ENCODE measurements around the gene CACNA1A. TPM values are rescaled to one million over a fixed set of nuclear protein-coding genes. Genes with fewer than 3 reads are reported as not detected.

The CACNA1A gene
- total RNA-seq, 1 donor from 2014 or later: 7.7 TPM

DNA sequence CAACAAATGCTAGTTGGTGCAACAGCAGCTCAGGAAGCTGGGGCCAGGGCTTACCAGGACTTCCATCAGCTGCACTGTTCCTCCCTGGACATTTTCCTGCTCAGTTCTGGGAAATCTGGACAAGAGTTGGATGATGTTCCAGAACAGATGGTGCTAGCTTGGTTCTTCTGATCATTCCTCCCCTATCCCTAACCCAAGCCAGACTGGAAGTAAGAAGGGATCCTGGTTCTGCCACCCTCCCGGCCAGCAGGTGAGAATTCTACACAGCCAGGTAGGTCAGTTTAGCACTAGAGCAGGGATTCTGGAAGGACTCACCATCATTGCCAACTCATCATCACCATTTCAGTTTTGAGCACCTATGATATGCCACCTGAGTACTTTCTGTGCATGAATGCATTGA, 30.2 kb downstream of the CACNA1A start:
- TF ChIP-seq, protein P1, sequence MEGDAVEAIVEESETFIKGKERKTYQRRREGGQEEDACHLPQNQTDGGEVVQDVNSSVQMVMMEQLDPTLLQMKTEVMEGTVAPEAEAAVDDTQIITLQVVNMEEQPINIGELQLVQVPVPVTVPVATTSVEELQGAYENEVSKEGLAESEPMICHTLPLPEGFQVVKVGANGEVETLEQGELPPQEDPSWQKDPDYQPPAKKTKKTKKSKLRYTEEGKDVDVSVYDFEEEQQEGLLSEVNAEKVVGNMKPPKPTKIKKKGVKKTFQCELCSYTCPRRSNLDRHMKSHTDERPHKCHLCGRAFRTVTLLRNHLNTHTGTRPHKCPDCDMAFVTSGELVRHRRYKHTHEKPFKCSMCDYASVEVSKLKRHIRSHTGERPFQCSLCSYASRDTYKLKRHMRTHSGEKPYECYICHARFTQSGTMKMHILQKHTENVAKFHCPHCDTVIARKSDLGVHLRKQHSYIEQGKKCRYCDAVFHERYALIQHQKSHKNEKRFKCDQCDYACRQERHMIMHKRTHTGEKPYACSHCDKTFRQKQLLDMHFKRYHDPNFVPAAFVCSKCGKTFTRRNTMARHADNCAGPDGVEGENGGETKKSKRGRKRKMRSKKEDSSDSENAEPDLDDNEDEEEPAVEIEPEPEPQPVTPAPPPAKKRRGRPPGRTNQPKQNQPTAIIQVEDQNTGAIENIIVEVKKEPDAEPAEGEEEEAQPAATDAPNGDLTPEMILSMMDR (IDR thresholded peaks at IDR 0.05): no peak
- intact Hi-C loops (cut with DNase I): no loop called here

DNA sequence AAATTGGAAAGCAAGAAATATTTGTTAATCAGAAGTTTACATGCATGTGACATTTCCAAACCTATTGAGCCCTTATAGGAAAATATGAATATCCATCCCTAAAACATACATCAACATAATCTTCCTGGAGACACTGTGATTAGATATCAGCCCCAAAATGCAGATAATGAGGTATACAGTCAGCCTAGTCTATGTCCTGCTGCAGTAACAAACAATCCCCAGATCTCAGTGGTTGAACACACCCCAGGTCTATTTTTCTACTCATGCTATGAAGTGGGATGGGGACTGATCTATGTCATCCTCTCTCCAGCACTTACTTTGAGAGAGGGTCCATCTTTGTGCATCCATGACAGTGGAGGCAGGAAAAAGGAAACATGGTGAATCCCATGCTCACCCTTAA, 31.2 kb downstream of the CACNA1A start:
- intact Hi-C loops (cut with DNase I): no loop called here
- TF ChIP-seq, protein P1 (IDR thresholded peaks at IDR 0.05): no peak
- Histone ChIP-seq H3K27ac (no peak overlapping the region), H3K4me1 (no peaks in the 10 kb centered on the region), H3K27me3 (no peaks in the 10 kb centered on the region), H3K36me3 (no peaks in the 10 kb centered on the region), H3K4me3 (no peak overlapping the region), H3K9me3 (peaks cover 0 to 15% of the 10 kb centered on the region in 2 donors)
- DNase-seq (ENCODE audit: low spot score in 2 of 2): no peak

More for the DNA sequence above, 30.2 kb downstream of the CACNA1A start:
- Histone ChIP-seq H3K27ac (no peak overlapping the region), H3K4me1 (no peaks in the 10 kb centered on the region), H3K27me3 (no peaks in the 10 kb centered on the region), H3K9me3 (peaks cover 0 to 15% of the 10 kb centered on the region in 2 donors), H3K4me3 (no peak overlapping the region), H3K36me3 (no peaks in the 10 kb centered on the region)
- no peak for DNase-seq (ENCODE audit: low spot score in 2 of 2)

DNA sequence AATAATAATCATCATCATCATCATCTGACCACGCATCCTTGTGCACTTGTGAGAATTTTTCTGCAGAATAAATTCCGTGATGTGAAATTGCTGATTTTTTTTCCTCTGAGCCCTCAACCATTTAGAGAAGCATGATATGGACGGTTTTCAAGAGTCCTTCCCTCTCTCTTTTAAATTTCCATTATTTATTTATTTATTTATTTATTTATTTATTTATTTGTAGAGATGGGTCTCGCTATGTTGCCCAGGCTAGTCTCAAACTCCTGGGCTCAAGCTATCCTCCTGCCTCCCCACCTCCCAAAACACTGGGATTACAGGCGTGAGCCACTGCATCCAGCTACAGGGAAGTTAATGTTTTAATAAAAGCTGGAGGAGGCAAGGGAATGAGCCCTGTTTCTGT, 39.6 kb downstream of the CACNA1A start:
- intact Hi-C loops (cut with DNase I): no loop called here
- no peak for DNase-seq (ENCODE audit: low spot score in 2 of 2)
- no peak overlapping the region for H3K27ac ChIP-seq
- H3K36me3 ChIP-seq: no peaks in the 10 kb centered on the region
- TF ChIP-seq, protein P1 (IDR thresholded peaks at IDR 0.05): no peak
- H3K27me3 ChIP-seq: no peaks in the 10 kb centered on the region
- no peaks in the 10 kb centered on the region for H3K4me1 ChIP-seq
- no peak overlapping the region for H3K4me3 ChIP-seq
- no peaks in the 10 kb centered on the region for H3K9me3 ChIP-seq

DNA sequence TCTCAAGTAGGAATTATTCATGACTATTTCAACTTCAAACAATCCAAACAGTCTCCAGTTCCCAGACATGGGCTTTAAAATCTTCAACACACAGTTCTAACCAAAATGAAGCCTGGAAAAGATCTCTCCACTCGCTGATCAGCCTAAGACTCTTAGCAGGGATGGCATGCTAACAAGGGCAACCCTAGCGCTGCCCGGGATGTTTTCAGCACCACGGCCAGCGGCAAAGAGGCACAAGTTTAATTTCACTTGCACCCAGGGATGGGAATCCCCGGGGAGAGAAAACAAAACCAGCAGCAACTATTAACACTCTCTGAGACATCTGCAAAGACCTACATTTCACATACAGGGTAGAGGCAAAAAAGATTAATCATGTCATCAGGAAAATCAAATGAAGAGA, 43.0 kb downstream of the CACNA1A start:
- H3K36me3 ChIP-seq: no peaks in the 10 kb centered on the region
- no peaks in the 10 kb centered on the region for H3K27me3 ChIP-seq
- no peak for DNase-seq (ENCODE audit: low spot score in 2 of 2)
- H3K9me3 ChIP-seq: no peaks in the 10 kb centered on the region
- no peaks in the 10 kb centered on the region for H3K4me1 ChIP-seq
- no peak overlapping the region for H3K27ac ChIP-seq
- intact Hi-C loops (cut with DNase I): no loop called here
- no peak overlapping the region for H3K4me3 ChIP-seq
- TF ChIP-seq, protein P1 (IDR thresholded peaks at IDR 0.05): no peak

DNA sequence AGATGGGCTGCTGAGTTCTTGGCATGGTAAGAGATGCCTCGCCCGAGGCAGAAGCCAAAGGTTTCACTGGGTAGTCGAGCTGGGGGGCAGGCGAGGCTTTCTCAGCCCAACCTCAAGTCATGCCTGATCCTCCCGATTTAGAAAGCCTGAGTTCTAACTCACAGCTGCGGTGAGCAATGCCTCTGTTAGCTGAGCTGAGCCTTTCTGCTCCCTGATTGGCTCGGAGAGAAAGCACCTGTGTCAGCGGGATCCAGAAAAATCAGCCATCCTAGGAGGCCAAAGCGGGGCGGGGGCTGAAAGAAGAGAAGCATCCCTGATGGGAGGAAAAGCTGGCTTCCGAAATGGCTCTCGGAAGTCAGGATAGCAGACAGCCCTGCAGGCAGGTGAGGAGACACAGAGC, 44.7 kb downstream of the CACNA1A start:
- TF ChIP-seq, protein P1 (IDR thresholded peaks at IDR 0.05): no peak
- Histone ChIP-seq H3K27me3 (no peaks in the 10 kb centered on the region), H3K36me3 (no peaks in the 10 kb centered on the region), H3K9me3 (no peaks in the 10 kb centered on the region), H3K4me1 (no peaks in the 10 kb centered on the region), H3K27ac (no peak overlapping the region), H3K4me3 (no peak overlapping the region)
- intact Hi-C loops (cut with DNase I): no loop called here
- DNase-seq (ENCODE audit: low spot score in 2 of 2): no peak

DNA sequence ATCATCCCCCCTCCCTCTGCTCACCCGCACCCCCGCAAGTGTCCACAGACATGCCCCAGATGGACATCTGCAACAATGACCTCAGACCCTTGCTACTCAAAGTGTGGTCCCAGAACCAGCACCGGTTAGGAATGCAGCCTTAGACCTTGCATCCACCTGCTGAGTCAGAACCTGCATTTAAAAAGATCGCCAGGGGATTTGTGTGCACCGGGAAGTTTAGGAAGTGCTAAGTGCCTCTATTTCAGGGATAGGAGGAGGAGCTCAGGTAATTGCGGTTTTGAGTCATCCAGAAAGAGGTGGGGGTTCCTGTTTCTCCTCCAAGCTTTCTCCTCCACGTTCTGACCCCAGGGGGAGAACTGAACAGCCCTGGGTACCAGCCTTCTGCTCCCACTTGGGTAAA, 46.2 kb downstream of the CACNA1A start:
- H3K36me3 ChIP-seq: no peaks in the 10 kb centered on the region
- no peak overlapping the region for H3K4me3 ChIP-seq
- no peak overlapping the region for H3K27ac ChIP-seq
- DNase-seq (ENCODE audit: low spot score in 2 of 2): no peak
- no peaks in the 10 kb centered on the region for H3K9me3 ChIP-seq
- intact Hi-C loops (cut with DNase I): no loop called here
- H3K4me1 ChIP-seq: no peaks in the 10 kb centered on the region
- no peaks in the 10 kb centered on the region for H3K27me3 ChIP-seq
- TF ChIP-seq, protein P1 (IDR thresholded peaks at IDR 0.05): no peak

Data from ascending aorta (tissue), 2 donors.